BJ (cell line): Measurements from ENCODE around the gene ST6GAL1. TPM values are rescaled to one million over a fixed set of nuclear protein-coding genes. Genes with fewer than 3 reads are reported as not detected.
"Not testable (repeated sequence)": the region's sequence is repeated elsewhere in the genome, so short reads cannot be mapped to it uniquely, and the experiment has no call there.

Experiments
- CTCF ChIA-PET: fragments of 350-600 bp; formaldehyde crosslinking; extraction: SDS; loops from one replicate; lab custom pipeline; 2021; ENCODE audit warnings: antibody characterized with exemption, inconsistent platforms; lab: Yijun Ruan, JAX
- POLR2A ChIA-PET: fragments of 300-600 bp; sonication (Branson Sonifier 250); formaldehyde crosslinking; extraction: SDS; loops from one replicate; lab custom pipeline; 2021; ENCODE audit warnings: antibody characterized with exemption; lab: Charles Lee
- DNase-seq: peaks from one replicate; pipeline ENCODE4 v3.0.0-alpha.2; 2011; ENCODE audit warnings: low read depth
- H3K27me3 ChIP-seq: 2 replicates; pipeline ENCODE4 v1.6.0; 2011; ENCODE audit warnings: low read length; ENCODE audit not compliant: control insufficient read depth, insufficient read depth
- H3K36me3 ChIP-seq: 2 replicates; pipeline ENCODE4 v1.5.1; 2011; ENCODE audit warnings: low read length; ENCODE audit not compliant: control insufficient read depth, insufficient read depth
- H3K4me3 ChIP-seq: 2 replicates; pipeline ENCODE4 v1.5.1; 2011; ENCODE audit warnings: low read depth, mild to moderate bottlenecking, control low read depth, low read length
- polyA plus RNA-seq: library from polyadenylated mRNA; depleted of rRNA; stranded (reverse); fragments of >200 nt; gene quantifications from 2 replicates; pipeline ENCODE4 v1.2.3, GENCODE V29; 2011
- TF ChIP-seq, protein P1 (sequence below): IDR thresholded peaks from 2 replicates; pipeline ENCODE4 v1.5.1; 2011; ENCODE audit warnings: low read depth, mild to moderate bottlenecking, control low read depth, inconsistent platforms, low read length, moderate library complexity; ENCODE audit not compliant: insufficient read depth

The ST6GAL1 gene
- polyA plus RNA-seq, 1 experiment: 1.5 TPM

DNA sequence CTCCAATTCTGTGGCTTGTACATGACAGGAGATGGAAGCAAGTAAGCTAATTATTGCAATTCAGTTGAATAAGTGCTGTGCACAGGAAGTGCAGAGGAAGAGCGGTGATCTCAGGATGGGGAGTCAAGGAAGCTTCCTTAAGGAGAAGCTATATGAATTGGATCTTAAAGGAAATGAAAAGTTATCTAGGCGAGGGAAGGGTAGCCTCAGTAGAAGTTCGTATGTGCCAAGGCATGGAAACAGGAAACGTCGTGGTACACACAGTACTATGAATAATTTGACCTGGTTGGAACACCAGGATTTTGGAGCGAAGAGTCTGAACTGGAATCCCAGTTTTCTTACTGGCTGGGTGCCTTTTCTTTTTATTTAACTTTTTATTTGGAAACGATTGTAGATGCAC, 39.3 kb downstream of the ST6GAL1 start:
- ChIA-PET POLR2A (no interaction called here), CTCF (interaction anchor here (0.6 kb wide), 1 partner anchor 1920 kb away, joined by 4 read pairs; no protein-coding TSS in a partner anchor)
- Histone ChIP-seq H3K4me3 (no peak overlapping the region), H3K36me3 (no peaks in the 10 kb centered on the region), H3K27me3 (no peaks in the 10 kb centered on the region; the same call in 1 of the 2 replicates)
- no peak for DNase-seq
- TF ChIP-seq, protein P1, sequence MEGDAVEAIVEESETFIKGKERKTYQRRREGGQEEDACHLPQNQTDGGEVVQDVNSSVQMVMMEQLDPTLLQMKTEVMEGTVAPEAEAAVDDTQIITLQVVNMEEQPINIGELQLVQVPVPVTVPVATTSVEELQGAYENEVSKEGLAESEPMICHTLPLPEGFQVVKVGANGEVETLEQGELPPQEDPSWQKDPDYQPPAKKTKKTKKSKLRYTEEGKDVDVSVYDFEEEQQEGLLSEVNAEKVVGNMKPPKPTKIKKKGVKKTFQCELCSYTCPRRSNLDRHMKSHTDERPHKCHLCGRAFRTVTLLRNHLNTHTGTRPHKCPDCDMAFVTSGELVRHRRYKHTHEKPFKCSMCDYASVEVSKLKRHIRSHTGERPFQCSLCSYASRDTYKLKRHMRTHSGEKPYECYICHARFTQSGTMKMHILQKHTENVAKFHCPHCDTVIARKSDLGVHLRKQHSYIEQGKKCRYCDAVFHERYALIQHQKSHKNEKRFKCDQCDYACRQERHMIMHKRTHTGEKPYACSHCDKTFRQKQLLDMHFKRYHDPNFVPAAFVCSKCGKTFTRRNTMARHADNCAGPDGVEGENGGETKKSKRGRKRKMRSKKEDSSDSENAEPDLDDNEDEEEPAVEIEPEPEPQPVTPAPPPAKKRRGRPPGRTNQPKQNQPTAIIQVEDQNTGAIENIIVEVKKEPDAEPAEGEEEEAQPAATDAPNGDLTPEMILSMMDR: no peak

DNA sequence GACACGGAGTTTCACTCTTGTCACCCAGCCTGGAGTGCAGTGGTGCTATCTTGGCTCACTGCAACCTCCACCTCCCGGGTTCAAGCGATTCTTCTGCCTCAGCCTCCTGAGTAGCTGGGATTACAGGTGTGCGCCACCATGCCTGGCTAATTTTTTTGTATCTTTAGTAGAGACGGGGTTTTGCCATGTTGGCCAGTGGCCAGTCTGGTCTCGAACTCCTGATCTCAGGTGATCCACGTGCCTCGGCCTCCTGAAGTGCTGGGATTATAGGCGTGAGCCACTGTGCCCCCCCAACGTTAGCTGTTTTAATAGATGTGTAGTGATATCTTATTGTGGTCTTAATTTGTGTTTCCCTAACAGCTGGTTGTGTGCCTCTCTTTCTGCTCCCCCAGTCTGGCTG, 40.8 kb downstream of the ST6GAL1 start:
- CTCF ChIA-PET: interaction anchor here (0.8 kb wide), 1 partner anchor 9 kb away, joined by 4 read pairs; no protein-coding TSS in a partner anchor
- DNase-seq, H3K27me3 ChIP-seq, POLR2A ChIA-PET, H3K4me3 ChIP-seq, H3K36me3 ChIP-seq: not testable (repeated sequence)

DNA sequence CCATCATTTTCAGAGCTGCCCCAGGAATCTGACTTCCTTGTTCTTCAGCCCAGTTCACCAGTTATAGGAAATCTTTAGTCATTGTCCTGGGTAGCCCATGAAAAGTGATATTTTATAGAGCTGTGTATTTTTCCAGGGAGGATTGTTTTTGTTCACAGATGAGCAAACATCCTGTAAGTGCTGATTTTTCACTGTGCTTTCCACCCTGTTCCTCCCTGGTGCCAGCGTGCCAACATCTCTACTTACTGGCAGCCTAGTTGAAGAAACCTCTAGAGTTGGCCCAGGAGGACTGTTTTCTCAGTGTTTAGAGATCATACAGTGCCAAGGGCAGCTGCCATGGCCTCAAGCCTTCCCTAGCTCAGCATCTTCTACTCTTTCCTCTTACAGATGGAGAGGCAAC, 41.3 kb downstream of the ST6GAL1 start:
- ChIA-PET POLR2A (no interaction called here), CTCF (interaction anchor here (0.8 kb wide), 1 partner anchor 9 kb away, joined by 4 read pairs; no protein-coding TSS in a partner anchor)
- H3K4me3 ChIP-seq: no peak overlapping the region
- H3K27me3 ChIP-seq: no peaks in the 10 kb centered on the region; the same call in 1 of the 2 replicates
- H3K36me3 ChIP-seq: no peaks in the 10 kb centered on the region
- TF ChIP-seq, protein P1: no peak
- no peak for DNase-seq

DNA sequence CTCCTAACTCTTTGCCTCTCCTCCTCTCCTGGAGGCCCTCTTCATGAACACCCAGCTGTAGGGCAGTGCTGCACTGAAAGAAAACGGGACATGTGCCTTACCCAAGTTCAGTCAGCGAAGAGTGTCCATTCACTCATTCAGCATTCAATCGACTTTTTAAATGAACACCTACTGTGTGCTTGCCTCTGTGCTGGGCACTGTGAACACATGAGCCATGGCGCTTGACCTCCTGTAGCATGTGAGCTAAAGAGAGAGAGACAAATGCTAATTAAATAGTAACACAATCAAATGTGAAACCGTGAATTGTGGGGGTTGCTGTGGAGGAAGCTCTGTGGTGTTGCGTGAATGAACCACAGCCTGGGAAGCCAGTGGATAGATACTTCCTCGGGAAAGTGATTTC, 43.4 kb downstream of the ST6GAL1 start:
- ChIA-PET POLR2A (no interaction called here), CTCF (no interaction called here)
- no peaks in the 10 kb centered on the region; the same call in 1 of the 2 replicates for H3K27me3 ChIP-seq
- H3K36me3 ChIP-seq: no peaks in the 10 kb centered on the region
- TF ChIP-seq, protein P1: no peak
- no peak overlapping the region for H3K4me3 ChIP-seq
- DNase-seq: no peak

DNA sequence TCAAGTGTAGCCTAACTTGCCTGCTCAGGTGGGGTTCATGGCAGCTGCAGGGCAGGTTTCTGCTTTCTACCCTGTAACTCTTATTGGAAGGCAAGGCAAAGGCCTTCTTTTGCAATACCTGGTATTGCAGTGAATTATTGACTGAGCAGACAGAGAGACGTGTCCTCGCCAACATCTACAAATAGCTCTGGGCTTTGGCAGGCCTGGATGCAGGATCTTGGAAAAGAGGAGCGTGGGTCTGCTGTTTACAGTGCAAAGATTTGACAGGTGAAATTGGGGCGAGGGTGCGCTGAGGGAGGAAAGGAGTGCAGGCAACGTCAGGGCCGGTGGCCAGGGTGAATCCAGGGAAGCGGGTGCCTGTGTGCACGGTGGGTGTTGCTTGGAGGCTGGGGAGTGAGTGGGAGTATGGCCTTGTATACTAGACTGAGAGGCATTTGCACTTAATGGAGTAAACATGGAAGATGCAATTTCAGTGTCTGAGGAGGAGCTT, 44.5 kb downstream of the ST6GAL1 start:
- ChIA-PET POLR2A (no interaction called here), CTCF (no interaction called here)
- Histone ChIP-seq H3K27me3 (no peaks in the 10 kb centered on the region; the same call in 1 of the 2 replicates), H3K4me3 (no peak overlapping the region), H3K36me3 (no peaks in the 10 kb centered on the region)
- DNase-seq: no peak
- TF ChIP-seq, protein P1: no peak

DNA sequence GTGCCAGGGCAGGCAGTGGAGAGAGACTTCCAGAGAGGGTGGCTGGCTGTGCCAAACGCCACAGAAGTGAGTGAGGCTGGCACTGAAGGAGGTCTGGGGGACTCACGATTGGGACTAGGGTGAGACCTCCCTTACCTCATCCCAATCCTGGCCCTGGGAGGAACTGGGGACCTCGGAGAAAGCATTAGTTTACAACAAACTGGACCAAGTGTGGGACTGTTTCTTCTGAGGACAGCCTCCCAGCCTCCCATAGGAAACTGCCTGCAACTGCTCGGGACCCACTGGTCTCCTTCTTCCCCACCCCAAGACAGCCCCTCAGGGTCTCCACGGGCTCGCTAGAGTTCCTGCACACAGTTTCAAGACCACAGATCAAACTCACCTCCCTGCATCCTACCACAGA, 45.4 kb downstream of the ST6GAL1 start:
- ChIA-PET CTCF (interaction anchor here (0.6 kb wide), 1 partner anchor 24 kb away, joined by 3 read pairs; no protein-coding TSS in a partner anchor), POLR2A (no interaction called here)
- TF ChIP-seq, protein P1: no peak
- Histone ChIP-seq H3K4me3 (no peak overlapping the region), H3K27me3 (no peaks in the 10 kb centered on the region; the same call in 1 of the 2 replicates), H3K36me3 (no peaks in the 10 kb centered on the region)
- DNase-seq: no peak
